ENCODE data around the gene SLC22A23. TPM values are rescaled to one million over a fixed set of nuclear protein-coding genes. Genes with fewer than 3 reads are reported as not detected.
"Not testable (repeated sequence)": the region's sequence is repeated elsewhere in the genome, so short reads cannot be mapped to it uniquely, and the experiment has no call there.

Gene SLC22A23
- total RNA-seq, 2 donors from 2014 or later = 85.7 to 89.5 TPM

DNA sequence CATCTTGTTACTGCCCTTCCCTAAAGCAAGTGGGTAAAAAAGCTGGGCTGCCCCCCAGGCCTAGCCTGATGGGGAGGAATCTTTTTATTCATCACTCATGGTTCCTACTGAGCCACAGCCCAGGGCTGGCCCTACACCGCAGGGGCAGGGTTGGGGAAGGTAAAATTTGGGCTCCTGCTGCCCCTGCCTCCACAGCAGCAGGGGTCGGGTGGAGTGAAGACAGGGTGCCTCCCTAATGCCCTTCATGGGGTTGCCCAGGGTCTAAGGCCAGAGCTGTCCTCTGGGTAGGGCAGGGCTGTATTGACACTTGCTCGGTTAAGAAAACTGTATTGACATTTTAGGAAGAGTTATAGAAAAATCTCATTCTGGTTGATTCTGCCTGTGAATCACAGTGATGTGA is 207.0 kb downstream of the SLC22A23 start:
- intact Hi-C loops (cut with DNase I) = loop anchor here (2.0 kb wide), 1 partner anchor 123 kb away; no protein-coding TSS in a partner anchor
- no peaks in the 10 kb centered on the region for H3K36me3 ChIP-seq
- no peak overlapping the region for H3K27ac ChIP-seq
- no peak overlapping the region for H3K9ac ChIP-seq (ENCODE audit: low read depth in 2 of 2, low read length in 2 of 2)
- no peak for DNase-seq
- TF ChIP-seq, protein P1, sequence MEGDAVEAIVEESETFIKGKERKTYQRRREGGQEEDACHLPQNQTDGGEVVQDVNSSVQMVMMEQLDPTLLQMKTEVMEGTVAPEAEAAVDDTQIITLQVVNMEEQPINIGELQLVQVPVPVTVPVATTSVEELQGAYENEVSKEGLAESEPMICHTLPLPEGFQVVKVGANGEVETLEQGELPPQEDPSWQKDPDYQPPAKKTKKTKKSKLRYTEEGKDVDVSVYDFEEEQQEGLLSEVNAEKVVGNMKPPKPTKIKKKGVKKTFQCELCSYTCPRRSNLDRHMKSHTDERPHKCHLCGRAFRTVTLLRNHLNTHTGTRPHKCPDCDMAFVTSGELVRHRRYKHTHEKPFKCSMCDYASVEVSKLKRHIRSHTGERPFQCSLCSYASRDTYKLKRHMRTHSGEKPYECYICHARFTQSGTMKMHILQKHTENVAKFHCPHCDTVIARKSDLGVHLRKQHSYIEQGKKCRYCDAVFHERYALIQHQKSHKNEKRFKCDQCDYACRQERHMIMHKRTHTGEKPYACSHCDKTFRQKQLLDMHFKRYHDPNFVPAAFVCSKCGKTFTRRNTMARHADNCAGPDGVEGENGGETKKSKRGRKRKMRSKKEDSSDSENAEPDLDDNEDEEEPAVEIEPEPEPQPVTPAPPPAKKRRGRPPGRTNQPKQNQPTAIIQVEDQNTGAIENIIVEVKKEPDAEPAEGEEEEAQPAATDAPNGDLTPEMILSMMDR (IDR thresholded peaks at IDR 0.05) = no peak
- H3K9me3 ChIP-seq = no peaks in the 10 kb centered on the region
- no peak overlapping the region for H3K4me3 ChIP-seq
- peaks cover 5% of the 10 kb centered on the region for H3K27me3 ChIP-seq
- no peaks in the 10 kb centered on the region for H3K4me1 ChIP-seq

- Histone ChIP-seq H3K4me1 (no peaks in the 10 kb centered on the region), H3K9me3 (no peaks in the 10 kb centered on the region), H3K36me3 (no peaks in the 10 kb centered on the region), H3K9ac (ENCODE audit: low read depth in 2 of 2, low read length in 2 of 2) (peak overlapping the region; percentile 26 to 27), H3K27me3 (peaks cover 5% of the 10 kb centered on the region), H3K27ac (no peak overlapping the region), H3K4me3 (peak overlapping the region; percentile 19)
- intact Hi-C loops (cut with DNase I) = no loop called here
- TF ChIP-seq, protein P1 (IDR thresholded peaks at IDR 0.05) = no peak
- DNase-seq = peak; percentile 63
Measured at GRCh38 chr6:3247255-3248146, 209.3 kb downstream of the SLC22A23 start.

DNA sequence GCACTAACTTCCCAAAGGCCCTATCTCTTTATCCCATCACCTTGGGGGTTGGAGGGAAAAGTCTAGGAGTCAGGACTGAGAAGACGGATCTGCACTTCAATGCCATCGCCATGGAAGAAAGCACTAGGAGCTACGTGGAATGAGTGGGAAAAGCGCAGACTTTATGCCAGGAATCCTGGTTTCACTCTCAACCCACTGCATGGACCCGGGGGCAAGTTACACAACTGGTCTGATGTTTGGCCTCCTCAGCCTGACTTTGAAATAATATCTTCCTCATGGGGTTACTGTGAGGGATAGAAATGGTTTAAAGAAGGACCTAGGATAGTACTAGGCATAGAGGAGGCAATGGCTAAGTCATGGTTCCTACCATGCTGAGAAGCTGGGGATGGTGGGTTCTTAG is 211.6 kb downstream of the SLC22A23 start:
- Histone ChIP-seq H3K9me3 (no peaks in the 10 kb centered on the region), H3K9ac (ENCODE audit: low read depth in 2 of 2, low read length in 2 of 2) (no peak overlapping the region), H3K27me3 (peaks cover under 1% of the 10 kb centered on the region), H3K4me3 (no peak overlapping the region), H3K36me3 (no peaks in the 10 kb centered on the region), H3K4me1 (no peaks in the 10 kb centered on the region), H3K27ac (no peak overlapping the region)
- intact Hi-C loops (cut with DNase I) = no loop called here
- TF ChIP-seq, protein P1 (IDR thresholded peaks at IDR 0.05) = no peak
- DNase-seq = no peak

DNA sequence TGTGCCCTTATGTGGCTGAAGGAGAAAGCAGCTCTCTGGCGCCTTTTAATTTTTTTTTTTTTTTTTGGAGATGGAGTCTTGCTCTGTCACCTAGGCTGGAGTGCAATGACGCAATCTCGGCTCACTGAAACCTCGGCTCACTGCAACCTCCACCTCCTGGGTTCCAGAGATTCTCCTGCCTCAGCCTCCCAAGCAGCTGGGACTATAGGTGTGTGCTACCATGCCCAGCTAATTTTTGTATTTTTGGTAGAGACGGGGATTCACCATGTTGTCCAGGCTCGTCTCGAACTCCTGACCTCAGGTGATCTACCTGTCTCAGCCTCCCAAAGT is 212.1 kb downstream of the SLC22A23 start:
- H3K27me3 ChIP-seq; H3K9ac ChIP-seq (ENCODE audit: low read depth in 2 of 2, low read length in 2 of 2); H3K27ac ChIP-seq; H3K9me3 ChIP-seq; H3K4me3 ChIP-seq; intact Hi-C loops (cut with DNase I); DNase-seq; H3K36me3 ChIP-seq; H3K4me1 ChIP-seq: not testable (repeated sequence)

DNA sequence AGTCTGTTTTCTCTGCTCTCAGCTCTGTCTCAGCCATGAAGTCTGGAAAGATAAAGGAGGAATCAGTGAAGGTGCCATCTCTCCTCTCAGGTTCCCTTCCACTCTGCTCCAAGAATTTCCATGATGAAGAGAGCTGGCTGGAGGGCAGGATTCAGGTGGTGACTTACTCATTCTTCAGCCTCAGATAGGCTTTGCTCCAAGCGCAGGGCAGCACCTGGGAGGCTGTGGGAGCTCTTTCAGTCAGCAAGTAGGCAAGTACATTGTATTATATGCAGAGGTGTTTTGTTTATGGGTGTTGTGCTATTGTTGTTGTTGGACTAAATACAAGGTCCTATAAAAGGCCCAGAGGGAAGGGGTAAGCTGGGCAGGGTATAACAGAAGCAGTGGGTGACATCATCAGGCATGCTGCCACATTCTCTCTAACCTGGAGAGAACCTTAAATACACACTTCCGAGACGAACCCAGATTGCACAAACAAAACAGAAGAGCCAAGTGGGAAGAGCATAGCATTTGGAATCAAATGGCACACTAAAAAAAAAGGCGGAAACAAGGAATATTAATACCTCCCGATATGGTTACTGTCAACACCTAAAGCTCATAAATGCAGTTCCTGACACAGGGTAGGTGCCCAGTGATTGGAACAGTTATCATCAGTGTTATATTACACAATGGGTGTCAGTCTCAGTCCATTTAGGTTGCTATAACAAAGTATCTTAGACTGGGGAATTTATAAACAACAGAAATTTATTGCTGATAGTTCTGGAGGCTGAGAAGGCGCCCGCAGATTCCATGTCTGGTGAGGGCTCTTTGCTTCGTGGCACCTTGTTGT is 212.6 kb downstream of the SLC22A23 start:
- H3K9ac ChIP-seq (ENCODE audit: low read depth in 2 of 2, low read length in 2 of 2) = no peak overlapping the region

More for the DNA sequence above, 212.6 kb downstream of the SLC22A23 start:
- H3K27me3 ChIP-seq = no peaks in the 10 kb centered on the region
- H3K27ac ChIP-seq = no peak overlapping the region
- no peak for DNase-seq
- intact Hi-C loops (cut with DNase I) = no loop called here
- no peak overlapping the region for H3K4me3 ChIP-seq
- no peaks in the 10 kb centered on the region for H3K4me1 ChIP-seq
- no peaks in the 10 kb centered on the region for H3K36me3 ChIP-seq
- TF ChIP-seq, protein P1 (IDR thresholded peaks at IDR 0.05) = no peak
- no peaks in the 10 kb centered on the region for H3K9me3 ChIP-seq

All from colonic mucosa (tissue), 4 donors.